GM12878 (cell line): Measurements from ENCODE around the gene MAD1L1.

Experiments used
- CBX5 ChIP-seq: sonication (generic); IDR thresholded peaks from 2 replicates; pipeline ENCODE4 v1.6.1; 2016; ENCODE audit warnings: low read depth, moderate library complexity, mild to moderate bottlenecking, inconsistent platforms
- POLR2A ChIP-seq: IDR thresholded peaks from 2 replicates; pipeline ENCODE4 v1.6.1; 2011; ENCODE audit warnings: low read depth, mild to moderate bottlenecking, low read length

- TF ChIP-seq CBX5 = no peak
- TF ChIP-seq POLR2A = no peak
Observed at GRCh38 chr7:1770331-1770730, 462.4 kb downstream of the MAD1L1 start.
